Upper lobe of right lung (tissue), 1 donor: ENCODE data around the gene CACNG8. TPM values are rescaled to one million over a fixed set of nuclear protein-coding genes. Genes with fewer than 3 reads are reported as not detected.

ENCODE experiments used
- ATAC-seq: fragments of 200-7000 bp; cut with Tn5 transposase; one replicate; pipeline ENCODE4 v1.9.1; 2020; ENCODE audit warnings: mild to moderate bottlenecking, moderate library complexity
- DNase-seq: peaks from one replicate; pipeline ENCODE4 v3.0.0-alpha.2; 2020
- H3K27ac ChIP-seq: fragments of 200-600 bp; one replicate; pipeline ENCODE4 v1.8.0; 2022
- H3K27me3 ChIP-seq: fragments of 200-600 bp; one replicate; pipeline ENCODE4 v1.8.0; 2022; ENCODE audit warnings: mild to moderate bottlenecking
- H3K36me3 ChIP-seq: fragments of 200-600 bp; one replicate; pipeline ENCODE4 v1.8.0; 2022
- H3K4me1 ChIP-seq: fragments of 200-600 bp; one replicate; pipeline ENCODE4 v1.8.0; 2022
- H3K4me3 ChIP-seq: fragments of 200-600 bp; one replicate; pipeline ENCODE4 v1.8.0; 2022; ENCODE audit warnings: mild to moderate bottlenecking
- H3K9me3 ChIP-seq: fragments of 200-600 bp; one replicate; pipeline ENCODE4 v1.8.0; 2022
- CTCF ChIP-seq: fragments of 200-600 bp; IDR thresholded peaks from one replicate; pipeline ENCODE4 v1.8.0; 2022; ENCODE audit warnings: antibody characterized with exemption
- intact Hi-C: fragments of 100-400 bp; cut with DNase I; formaldehyde crosslinking; loops from one replicate; pipeline ENCODE4 v1.11.0; 2022
- total RNA-seq: library from RNA; stranded (reverse); fragmentation: NEBNext Ultra II Directional; extraction: Animal tissue kit (Norgen Biotek cat#: 25700); gene quantifications from one replicate; pipeline ENCODE4 v1.2.1, GENCODE V29; 2021
- donor health status: DM: no; HTN: yes; CAD: no; lungs with severe emphysema.

The CACNG8 gene
- total RNA-seq, 1 donor from 2014 or later: 0.12 TPM

- Histone ChIP-seq H3K27ac (no peak overlapping the region), H3K4me3 (no peak overlapping the region), H3K36me3 (no peaks in the 10 kb centered on the region), H3K27me3 (peaks cover 33% of the 10 kb centered on the region), H3K4me1 (no peaks in the 10 kb centered on the region), H3K9me3 (no peaks in the 10 kb centered on the region)
- intact Hi-C loops: no loop called here
- no peak for TF ChIP-seq CTCF
- ATAC-seq (no peak), DNase-seq (no peak)
These were observed 35.5 kb downstream of the CACNG8 start for GRCh38 chr19:53998223-53998622.

- Histone ChIP-seq H3K36me3 (no peaks in the 10 kb centered on the region), H3K4me3 (no peak overlapping the region), H3K27ac (no peak overlapping the region), H3K4me1 (no peaks in the 10 kb centered on the region), H3K27me3 (peaks cover 41% of the 10 kb centered on the region), H3K9me3 (no peaks in the 10 kb centered on the region)
- intact Hi-C loops: no loop called here
- no peak for TF ChIP-seq CTCF
- no peak for ATAC-seq
- no peak for DNase-seq
These were observed 37.0 kb downstream of the CACNG8 start for GRCh38 chr19:53999694-54000093.

GRCh38 chr19:54001496-54001895 is 38.8 kb downstream of the CACNG8 start:
- Histone ChIP-seq H3K9me3 (no peaks in the 10 kb centered on the region), H3K36me3 (no peaks in the 10 kb centered on the region), H3K27ac (no peak overlapping the region), H3K4me1 (no peaks in the 10 kb centered on the region), H3K4me3 (no peak overlapping the region), H3K27me3 (peaks cover 47% of the 10 kb centered on the region)
- intact Hi-C loops: no loop called here
- DNase-seq (no peak), ATAC-seq (no peak)
- no peak for TF ChIP-seq CTCF

- DNase-seq: no peak
- TF ChIP-seq CTCF: no peak
- H3K27me3 ChIP-seq: peaks cover 47% of the 10 kb centered on the region
- intact Hi-C loops: no loop called here
- no peaks in the 10 kb centered on the region for H3K36me3 ChIP-seq
- H3K27ac ChIP-seq: no peak overlapping the region
- no peaks in the 10 kb centered on the region for H3K9me3 ChIP-seq
- no peaks in the 10 kb centered on the region for H3K4me1 ChIP-seq
- ATAC-seq: no peak
- no peak overlapping the region for H3K4me3 ChIP-seq
These were observed 40.0 kb downstream of the CACNG8 start for GRCh38 chr19:54002495-54003315.

- Histone ChIP-seq H3K4me1 (no peaks in the 10 kb centered on the region), H3K27ac (no peak overlapping the region), H3K9me3 (no peaks in the 10 kb centered on the region), H3K4me3 (no peak overlapping the region), H3K36me3 (no peaks in the 10 kb centered on the region), H3K27me3 (peaks cover 31% of the 10 kb centered on the region)
- DNase-seq (no peak), ATAC-seq (no peak)
- intact Hi-C loops: no loop called here
- TF ChIP-seq CTCF: no peak
These were observed 46.7 kb downstream of the CACNG8 start for GRCh38 chr19:54009440-54009839.
